Tongue (tissue), 2 donors: ENCODE measurements around the gene GPR89A. TPM values are rescaled to one million over a fixed set of nuclear protein-coding genes. Genes with fewer than 3 reads are reported as not detected.
"Not testable (repeated sequence)": the region's sequence is repeated elsewhere in the genome, so short reads cannot be mapped to it uniquely, and the experiment has no call there.

ENCODE experiments used
- DNase-seq: peaks from one replicate; pipeline ENCODE4 v3.0.0-alpha.2; 2015
- total RNA-seq: library from RNA; depleted of rRNA; stranded (reverse); fragments of >200 nt; gene quantifications from one replicate; pipeline ENCODE4 v1.2.3, GENCODE V29; 2014

The GPR89A gene
- total RNA-seq, 1 donor from 2014 or later: 38.6 TPM

DNA sequence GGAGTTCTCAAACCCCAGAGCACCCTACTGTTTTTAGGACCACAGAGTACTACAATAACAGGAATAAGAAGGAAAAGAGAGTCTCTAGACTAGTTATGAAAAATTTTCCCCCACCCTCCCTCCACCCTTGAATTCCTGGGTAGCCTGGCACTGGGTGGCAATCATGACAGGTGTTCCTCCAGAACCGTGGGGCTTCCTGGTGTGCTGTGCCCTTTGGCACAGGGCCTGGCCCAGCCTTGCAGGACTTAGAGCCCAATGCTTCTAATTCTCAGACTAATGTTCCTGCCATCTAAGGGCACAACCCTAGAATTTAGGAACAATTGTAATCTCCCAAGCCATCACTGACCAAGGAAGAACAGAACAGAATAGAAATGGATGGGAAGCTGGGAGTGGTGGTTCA is 110.0 kb downstream of the GPR89A start:
- no peak for DNase-seq

DNA sequence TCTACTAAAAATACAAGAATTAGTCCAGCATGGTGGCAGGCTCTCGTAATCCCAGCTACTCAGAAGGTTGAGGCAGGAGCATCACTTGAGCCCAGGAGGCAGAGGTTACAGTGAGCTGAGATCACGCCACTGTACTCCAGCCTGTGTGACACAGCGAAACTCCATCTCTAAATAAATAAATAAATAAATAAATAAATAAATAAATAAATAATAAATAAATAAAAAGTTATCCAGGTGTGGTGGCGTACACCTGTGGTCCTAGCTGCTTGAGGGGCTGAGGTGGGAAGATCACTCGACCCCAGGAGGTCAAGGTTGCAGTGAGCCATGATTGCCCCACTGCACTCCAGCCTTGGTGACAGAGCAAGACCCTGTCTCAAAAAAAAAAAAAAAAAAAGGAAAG is 110.7 kb downstream of the GPR89A start:
- not testable (repeated sequence) for DNase-seq

DNA sequence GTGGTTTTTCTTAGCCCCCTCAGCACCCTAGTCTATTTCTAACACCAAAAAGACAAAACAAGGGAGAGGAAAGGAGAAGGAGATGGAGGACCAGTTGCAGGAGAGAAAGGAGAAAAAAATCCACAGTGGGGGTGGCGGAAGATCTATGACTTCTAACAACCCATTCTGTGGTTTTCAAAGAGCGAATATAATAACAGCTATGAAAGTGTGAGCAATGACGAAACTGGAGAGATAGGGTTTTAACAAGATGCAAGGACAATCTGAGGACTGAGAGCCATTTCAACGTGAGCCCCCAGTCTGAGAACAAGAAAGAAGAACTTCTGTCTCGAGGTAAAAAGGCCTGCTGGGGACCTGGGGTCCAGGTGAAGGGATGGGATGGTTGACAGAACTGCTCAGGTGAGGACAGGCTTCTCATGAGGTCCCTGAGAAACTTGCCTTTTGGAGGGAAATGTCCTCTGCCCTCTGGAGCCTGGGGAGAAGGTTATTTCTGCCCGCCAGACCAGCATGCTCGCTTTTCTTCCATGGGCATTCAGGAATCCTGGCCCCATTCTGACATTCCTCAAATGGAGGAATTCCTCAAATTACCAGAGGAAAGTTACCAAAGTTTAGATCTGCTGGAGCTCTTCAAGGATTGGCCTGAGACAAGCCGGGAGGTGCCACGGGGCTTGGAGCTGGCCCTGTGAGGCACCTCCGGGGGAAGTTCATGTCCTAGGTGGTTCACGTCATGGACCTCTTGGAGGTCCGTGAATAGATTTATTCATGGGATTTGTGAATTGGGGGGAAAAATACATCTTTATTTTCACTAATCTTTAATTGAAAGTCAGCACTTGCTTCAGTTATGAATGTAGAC is 111.7 kb downstream of the GPR89A start, which contains the start of gene CD160:
TSS of gene CD160 (plus strand) at position 270 of the 850 bp plus-strand sequence. CDS start 8,829 bp downstream, outside the sequence.
- DNase-seq: no peak

Other genes starting within 250 kb of the GPR89A start
- gene NBPF20, start 182.4 kb upstream of the GPR89A start, total RNA-seq: 11.1 TPM
- gene PDZK1, start 99.4 kb downstream of the GPR89A start, total RNA-seq: not detected
- not detected for gene CD160, start 111.5 kb downstream of the GPR89A start, total RNA-seq
- gene RNF115, start 216.1 kb downstream of the GPR89A start, total RNA-seq: 18.5 TPM
- gene POLR3C, start 216.2 kb downstream of the GPR89A start, total RNA-seq: 25.3 TPM
- 14.0 TPM for gene NUDT17, start 237.6 kb downstream of the GPR89A start, total RNA-seq